Inflammatory macrophage treated with lipopolysaccharide for 4 hours (primary cell): ENCODE results near the gene PTGER2.

Experiments used
- DNase-seq: peaks from one replicate; pipeline ENCODE4 v3.0.0-alpha.2; 2020

The PTGER2 gene

DNA sequence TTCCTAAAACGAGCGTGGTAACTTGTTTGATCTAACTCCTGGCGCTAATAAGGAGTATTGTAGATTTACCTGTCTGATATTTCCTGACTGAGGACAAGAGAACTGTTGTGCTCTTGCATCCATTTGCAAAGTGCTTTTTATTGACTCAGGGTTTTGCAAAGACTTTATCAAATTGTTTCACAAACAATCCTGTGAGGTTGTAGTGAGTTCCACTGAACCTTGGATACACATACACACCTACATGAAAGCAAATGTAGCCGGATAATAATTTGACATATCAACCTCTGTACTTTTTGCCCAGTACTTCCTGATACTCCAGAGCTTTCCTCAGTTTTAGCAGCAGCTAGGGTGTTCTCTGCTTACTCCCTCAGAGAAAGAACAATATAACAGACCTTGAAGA is 6.7 kb upstream of the PTGER2 start:
- DNase-seq = no peak

- DNase-seq = peak; percentile 79
Measured at GRCh38 chr14:52307905-52308304, 6.2 kb upstream of the PTGER2 start.

GRCh38 chr14:52310541-52310940 is 3.6 kb upstream of the PTGER2 start:
- DNase-seq = no peak

DNA sequence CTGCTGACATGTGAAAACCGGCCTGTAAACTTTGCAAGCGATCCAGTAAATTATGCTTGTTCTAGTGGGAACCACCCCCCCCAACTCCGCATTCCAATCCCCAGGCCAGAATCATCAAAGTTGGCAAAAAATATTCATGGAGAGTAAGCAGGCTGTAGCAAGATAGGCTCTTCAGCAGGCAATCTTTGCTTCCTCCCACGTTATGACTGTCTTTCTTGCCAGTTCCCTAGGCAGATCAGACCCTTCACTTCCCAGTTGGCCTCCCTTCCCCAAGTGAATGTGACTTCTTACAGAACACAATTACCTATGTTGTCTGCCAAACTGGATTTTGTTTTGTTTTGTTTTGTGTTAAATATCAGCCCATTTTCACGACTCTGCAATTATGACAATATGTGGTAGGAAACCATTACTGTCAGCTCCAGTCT is 1.2 kb upstream of the PTGER2 start:
- peak; percentile 81 for DNase-seq

DNA sequence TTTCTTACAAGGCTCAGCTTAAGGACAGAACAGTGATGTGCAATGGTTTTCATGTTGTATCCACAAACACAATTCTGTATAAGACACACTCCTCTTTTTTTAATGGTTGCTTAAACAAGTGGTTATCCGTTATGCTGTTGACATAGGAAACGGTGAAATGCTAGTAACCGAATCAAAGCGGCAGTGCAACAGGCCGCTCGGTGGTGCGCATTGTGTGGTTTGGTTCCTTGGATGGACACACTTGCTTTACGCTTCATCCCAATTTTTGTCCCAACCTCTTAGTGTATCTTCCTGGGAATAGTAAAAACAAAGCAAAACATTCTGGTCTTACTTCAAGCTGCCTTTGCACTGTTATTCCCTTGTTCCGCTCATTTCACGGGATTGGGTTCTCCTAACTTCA is 650 bp upstream of the PTGER2 start:
- DNase-seq = peak; percentile 35

- DNase-seq = peak; percentile 32
Measured at GRCh38 chr14:52314595-52315354, 663 bp downstream of the PTGER2 start.

DNA sequence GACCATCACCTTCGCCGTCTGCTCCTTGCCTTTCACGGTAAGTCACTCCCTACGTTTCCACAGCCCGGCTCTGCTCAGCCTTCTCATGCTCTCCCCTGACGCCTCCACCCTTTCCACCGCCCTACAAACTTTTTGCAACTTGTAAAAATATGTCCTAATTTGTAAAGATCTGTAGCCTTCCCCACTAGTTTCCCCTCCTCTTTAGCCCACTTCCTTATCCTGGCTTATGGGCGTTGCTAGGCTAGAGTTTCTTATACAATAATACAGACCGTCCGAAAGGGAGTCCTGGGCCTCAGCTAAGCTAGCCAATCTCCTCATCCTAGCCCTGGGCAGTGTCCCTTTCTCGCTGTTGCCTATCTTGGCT is 1.2 kb downstream of the PTGER2 start:
- peak; percentile 84 for DNase-seq

- DNase-seq = no peak
Measured at GRCh38 chr14:52318062-52318461, 4.0 kb downstream of the PTGER2 start.

- no peak for DNase-seq
Measured at GRCh38 chr14:52318826-52319645, 4.9 kb downstream of the PTGER2 start.

GRCh38 chr14:52319919-52320318 is 5.8 kb downstream of the PTGER2 start:
- DNase-seq = no peak

- peak; percentile 96 for DNase-seq
Measured at GRCh38 chr14:52325126-52325525, 11.0 kb downstream of the PTGER2 start.

GRCh38 chr14:52325630-52326029 is 11.5 kb downstream of the PTGER2 start:
- DNase-seq = no peak

DNA sequence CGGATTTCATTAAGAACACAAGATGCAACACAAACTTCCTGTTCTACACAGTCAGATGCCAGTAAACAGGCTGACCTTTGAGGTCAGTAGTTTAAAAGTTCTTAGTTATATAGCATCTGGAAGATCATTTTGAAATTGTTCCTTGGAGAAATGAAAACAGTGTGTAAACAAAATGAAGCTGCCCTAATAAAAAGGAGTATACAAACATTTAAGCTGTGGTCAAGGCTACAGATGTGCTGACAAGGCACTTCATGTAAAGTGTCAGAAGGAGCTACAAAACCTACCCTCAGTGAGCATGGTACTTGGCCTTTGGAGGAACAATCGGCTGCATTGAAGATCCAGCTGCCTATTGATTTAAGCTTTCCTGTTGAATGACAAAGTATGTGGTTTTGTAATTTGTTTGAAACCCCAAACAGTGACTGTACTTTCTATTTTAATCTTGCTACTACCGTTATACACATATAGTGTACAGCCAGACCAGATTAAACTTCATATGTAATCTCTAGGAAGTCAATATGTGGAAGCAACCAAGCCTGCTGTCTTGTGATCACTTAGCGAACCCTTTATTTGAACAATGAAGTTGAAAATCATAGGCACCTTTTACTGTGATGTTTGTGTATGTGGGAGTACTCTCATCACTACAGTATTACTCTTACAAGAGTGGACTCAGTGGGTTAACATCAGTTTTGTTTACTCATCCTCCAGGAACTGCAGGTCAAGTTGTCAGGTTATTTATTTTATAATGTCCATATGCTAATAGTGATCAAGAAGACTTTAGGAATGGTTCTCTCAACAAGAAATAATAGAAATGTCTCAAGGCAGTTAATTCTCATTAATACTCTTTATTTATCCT is 13.5 kb downstream of the PTGER2 start:
- DNase-seq = peak; percentile 77

GRCh38 chr14:52328276-52328675 is 14.2 kb downstream of the PTGER2 start:
- peak; percentile 81 for DNase-seq

DNA sequence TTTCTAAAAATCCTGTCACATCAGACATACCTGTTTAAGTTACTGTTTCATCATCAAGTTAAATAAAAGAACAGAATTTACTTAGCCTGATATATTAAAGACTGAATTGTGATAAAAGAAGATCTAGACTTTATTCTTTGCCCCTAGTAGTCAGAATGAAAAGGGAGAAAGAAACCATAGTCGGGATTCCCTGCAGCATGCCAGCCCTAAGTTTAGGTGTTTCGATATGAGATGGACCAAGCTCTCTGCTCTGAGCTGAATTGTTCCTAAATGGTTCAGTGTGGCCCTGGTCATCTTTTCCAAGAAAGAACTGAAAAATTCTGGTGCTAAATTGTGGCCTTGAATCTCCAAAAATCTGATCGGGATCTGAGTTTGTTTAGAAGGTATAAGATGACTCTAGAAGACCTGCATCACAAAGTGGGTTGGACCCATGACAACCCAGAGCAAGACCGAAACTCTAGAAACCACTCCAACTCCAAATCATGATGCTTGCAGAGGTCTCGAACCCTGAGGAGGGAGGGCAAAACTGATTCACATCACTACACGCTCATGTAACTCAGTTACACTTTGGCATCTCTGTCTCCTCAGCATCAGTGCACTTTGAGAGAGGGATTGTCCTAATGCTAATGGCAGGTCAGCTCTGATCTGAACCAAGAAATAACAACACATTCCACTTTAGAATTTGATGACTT is 15.7 kb downstream of the PTGER2 start:
- DNase-seq = no peak

DNA sequence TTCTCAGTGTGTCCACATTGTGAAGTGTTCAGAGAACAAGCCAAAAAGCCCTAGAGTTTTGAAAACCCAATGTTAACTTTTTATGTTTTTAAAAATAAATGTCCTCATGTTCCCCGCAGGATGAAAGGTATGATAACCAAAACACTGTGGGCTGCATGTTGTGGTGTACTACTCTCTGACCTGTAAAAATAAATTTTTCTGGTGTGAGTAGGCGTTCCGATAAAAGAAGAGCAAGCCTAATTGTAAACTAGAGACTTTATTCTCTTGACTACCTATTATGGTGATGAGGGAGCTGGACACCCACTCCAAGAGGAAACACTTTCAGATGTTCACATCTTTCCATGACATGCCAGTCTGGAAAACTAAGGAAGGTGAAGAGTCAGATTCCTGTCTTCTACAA is 18.2 kb downstream of the PTGER2 start:
- DNase-seq = no peak

GRCh38 chr14:52333108-52333507 is 19.0 kb downstream of the PTGER2 start:
- DNase-seq = no peak

GRCh38 chr14:52333823-52334657 is 19.9 kb downstream of the PTGER2 start:
- DNase-seq = no peak

- DNase-seq = no peak
Measured at GRCh38 chr14:52336241-52336640, 22.1 kb downstream of the PTGER2 start.

DNA sequence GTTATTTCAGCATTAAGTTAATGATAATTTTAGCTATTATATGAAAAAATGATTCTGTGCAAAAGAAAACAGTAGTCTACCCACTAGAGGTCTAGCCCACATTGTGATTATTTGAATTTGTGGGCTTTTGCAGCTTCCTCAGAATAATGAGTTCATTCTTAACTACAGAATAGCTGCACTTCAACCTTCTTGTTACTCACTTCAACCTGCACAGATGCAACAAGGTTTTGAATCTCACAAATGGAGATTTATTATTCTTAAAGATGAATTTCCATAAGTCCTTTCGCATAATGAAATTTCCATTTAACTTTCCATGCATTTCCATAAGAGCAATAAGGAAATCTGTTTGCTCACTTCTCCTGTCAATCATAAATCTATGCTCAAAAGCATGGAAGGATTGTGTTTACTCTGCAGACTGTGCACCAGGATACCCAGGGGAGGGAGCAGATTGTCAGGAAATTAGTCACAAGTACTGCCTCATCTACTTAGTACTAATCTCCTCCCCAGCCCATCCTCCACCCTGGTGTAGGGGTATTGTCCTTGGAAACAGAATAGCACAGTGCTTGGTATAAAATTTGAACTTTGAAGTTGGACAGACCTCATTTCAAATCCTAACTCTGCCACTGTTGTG is 24.1 kb downstream of the PTGER2 start:
- DNase-seq = no peak

- no peak for DNase-seq
Measured at GRCh38 chr14:52339262-52339661, 25.1 kb downstream of the PTGER2 start.
